ENCODE data around the gene AP1S1. TPM values are rescaled to one million over a fixed set of nuclear protein-coding genes. Genes with fewer than 3 reads are reported as not detected.
"Not testable (repeated sequence)": the region's sequence is repeated elsewhere in the genome, so short reads cannot be mapped to it uniquely, and the experiment has no call there.

Gene AP1S1
- total and polyA plus RNA-seq, 2 donors: 40.8 to 41.0 TPM

DNA sequence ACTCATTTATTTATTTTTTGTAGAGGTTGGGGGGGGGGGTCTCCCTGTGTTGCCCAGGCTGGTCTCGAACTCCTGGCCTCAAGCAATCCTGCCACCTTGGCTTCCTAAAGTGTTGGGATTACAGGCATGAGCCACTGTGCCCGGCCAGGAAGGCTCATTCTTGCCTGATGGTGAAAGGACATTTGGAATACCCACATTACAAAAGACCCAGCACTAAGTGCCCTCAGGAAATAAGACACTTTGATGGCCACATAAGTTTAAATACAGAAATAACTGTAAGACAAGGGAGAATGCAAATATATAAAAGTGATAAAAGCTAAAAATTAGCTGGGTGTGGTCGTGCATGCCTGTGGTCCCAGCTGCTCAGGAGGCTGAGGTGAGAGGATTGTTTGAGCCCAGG, 35.4 kb upstream of the AP1S1 start:
- WGBS: 86% methylated on average over 3 of the region's 3 CpGs
- Histone ChIP-seq H3K4me3 (ENCODE audit: low read depth, low read length) (no peak overlapping the region), H3K36me3 (ENCODE audit: insufficient read depth) (no peaks in the 10 kb centered on the region), H3K27ac (ENCODE audit: low read depth) (no peak overlapping the region), H3K4me1 (ENCODE audit: insufficient read depth) (no peaks in the 10 kb centered on the region)
- DNase-seq (ENCODE audit: extremely low spot score): no peak

DNA sequence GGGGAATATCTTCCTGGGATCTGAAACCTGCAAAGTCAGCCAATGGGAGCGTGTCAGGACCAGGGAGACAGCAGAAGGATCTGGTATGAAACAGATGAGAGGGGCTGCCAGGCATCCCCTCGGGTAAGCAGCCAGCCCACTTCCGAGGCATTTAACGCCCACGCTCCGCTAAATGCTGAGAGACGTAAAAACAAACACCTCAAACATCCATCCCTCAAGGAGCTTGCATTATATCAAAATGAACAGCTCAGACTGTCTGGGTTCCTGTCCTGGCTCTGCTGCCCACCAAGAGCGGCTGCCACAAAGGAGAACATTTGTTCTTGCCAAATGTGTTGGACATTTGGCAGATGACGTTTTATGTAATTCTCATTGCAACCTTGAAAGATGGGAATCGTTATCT, 34.4 kb upstream of the AP1S1 start:
- H3K4me1 ChIP-seq (ENCODE audit: insufficient read depth): no peaks in the 10 kb centered on the region
- WGBS: 52% methylated on average over 10 of the region's 10 CpGs
- H3K27ac ChIP-seq (ENCODE audit: low read depth): no peak overlapping the region
- no peak overlapping the region for H3K4me3 ChIP-seq (ENCODE audit: low read depth, low read length)
- no peaks in the 10 kb centered on the region for H3K36me3 ChIP-seq (ENCODE audit: insufficient read depth)
- DNase-seq (ENCODE audit: extremely low spot score): no peak

DNA sequence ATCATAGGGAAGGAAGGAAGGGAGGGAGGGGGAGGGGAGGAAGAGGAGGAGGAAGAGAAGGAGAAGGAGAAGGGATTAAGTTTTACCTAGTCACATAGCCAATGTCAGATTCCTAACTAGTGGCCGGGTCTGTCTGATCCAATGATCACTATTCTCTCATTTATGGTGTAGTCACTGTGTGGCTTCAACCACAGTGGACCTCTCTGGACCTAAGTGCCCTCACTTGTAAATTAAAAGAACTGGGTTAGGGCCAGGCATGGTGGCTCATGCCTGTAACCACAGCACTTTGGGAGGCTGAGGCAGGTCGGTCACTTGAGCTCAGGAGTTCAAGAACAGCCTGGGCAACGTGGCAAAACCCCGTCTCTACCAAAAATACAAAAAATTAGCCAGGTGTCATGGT, 34.0 kb upstream of the AP1S1 start:
- no peak overlapping the region for H3K27ac ChIP-seq (ENCODE audit: low read depth)
- no peak overlapping the region for H3K4me3 ChIP-seq (ENCODE audit: low read depth, low read length)
- H3K36me3 ChIP-seq (ENCODE audit: insufficient read depth): no peaks in the 10 kb centered on the region
- no peak for DNase-seq (ENCODE audit: extremely low spot score)
- H3K4me1 ChIP-seq (ENCODE audit: insufficient read depth): no peaks in the 10 kb centered on the region
- WGBS: 79% methylated on average over 4 of the region's 4 CpGs

DNA sequence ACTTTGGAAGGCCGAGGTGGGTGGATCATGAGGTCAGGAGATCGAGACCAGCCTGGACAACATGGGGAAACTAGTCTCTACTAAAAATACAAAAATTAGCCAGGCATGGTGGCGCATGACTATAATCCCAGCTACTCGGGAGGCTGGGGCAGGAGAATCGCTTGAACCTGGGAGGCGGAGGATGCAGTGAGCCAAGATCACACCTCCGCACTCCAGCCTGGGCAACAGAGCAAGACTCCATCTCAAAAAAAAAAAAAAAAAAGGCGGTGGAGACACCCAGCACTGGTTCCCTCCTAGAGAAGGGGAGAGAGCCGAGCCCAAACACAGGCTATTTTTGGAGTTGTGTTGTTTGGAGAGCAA, 32.7 kb upstream of the AP1S1 start:
- not testable (repeated sequence) for DNase-seq (ENCODE audit: extremely low spot score); H3K4me3 ChIP-seq (ENCODE audit: low read depth, low read length); H3K4me1 ChIP-seq (ENCODE audit: insufficient read depth); H3K36me3 ChIP-seq (ENCODE audit: insufficient read depth); H3K27ac ChIP-seq (ENCODE audit: low read depth)
- WGBS: 33% methylated on average over 9 of the region's 9 CpGs

DNA sequence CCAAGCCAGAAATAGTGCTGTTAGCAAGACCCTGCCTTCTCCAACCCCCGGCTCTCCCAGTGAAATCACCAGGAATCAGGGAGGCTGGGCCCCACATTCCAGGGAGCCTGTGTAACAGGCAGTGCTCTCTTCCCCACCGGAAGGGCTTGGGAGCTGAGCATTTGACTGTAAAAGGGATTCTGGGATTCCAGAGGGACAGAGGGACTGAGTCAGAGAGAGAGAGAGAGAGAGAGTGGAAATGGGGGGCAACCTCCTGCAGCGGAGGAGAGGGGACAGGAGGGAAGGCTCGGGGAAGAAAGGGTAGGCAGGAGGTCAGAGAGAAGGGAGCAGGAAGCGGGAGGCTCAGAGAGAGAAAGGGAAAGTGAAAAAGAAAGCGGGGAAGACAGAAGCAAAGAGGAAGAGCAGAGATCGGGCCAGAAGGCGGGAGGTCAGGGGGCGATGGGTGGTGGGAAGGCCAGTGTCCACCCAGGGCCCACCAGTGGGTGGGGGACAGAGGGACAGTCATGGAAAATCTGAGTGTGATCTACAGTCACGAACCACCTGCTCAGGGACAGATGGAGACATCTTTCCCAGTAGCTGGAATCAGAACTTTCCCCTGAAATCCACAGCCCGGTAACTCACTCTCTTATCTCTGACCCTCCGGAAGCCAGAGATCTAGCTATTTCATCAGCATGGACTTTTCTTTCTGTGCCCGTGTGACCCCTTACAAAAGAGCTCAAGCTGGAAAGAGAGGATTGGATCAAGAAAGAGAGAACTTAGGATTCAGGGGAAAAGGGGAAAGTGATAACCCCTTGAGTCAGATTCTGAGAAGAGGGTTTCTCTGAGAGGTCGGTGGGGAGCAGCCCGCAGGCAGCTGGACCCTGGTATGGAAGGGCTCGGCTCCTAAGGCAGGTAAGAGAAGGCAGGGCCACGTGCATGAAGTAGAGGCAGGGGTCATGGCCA, 32.0 kb upstream of the AP1S1 start:
- H3K27ac ChIP-seq (ENCODE audit: low read depth): peak overlapping the region; percentile 69
- H3K4me3 ChIP-seq (ENCODE audit: low read depth, low read length): peak overlapping the region; percentile 25
- no peaks in the 10 kb centered on the region for H3K4me1 ChIP-seq (ENCODE audit: insufficient read depth)
- H3K36me3 ChIP-seq (ENCODE audit: insufficient read depth): no peaks in the 10 kb centered on the region
- 18% methylated on average over 17 of the region's 17 CpGs for WGBS
- peak; percentile 81 for DNase-seq (ENCODE audit: extremely low spot score)

DNA sequence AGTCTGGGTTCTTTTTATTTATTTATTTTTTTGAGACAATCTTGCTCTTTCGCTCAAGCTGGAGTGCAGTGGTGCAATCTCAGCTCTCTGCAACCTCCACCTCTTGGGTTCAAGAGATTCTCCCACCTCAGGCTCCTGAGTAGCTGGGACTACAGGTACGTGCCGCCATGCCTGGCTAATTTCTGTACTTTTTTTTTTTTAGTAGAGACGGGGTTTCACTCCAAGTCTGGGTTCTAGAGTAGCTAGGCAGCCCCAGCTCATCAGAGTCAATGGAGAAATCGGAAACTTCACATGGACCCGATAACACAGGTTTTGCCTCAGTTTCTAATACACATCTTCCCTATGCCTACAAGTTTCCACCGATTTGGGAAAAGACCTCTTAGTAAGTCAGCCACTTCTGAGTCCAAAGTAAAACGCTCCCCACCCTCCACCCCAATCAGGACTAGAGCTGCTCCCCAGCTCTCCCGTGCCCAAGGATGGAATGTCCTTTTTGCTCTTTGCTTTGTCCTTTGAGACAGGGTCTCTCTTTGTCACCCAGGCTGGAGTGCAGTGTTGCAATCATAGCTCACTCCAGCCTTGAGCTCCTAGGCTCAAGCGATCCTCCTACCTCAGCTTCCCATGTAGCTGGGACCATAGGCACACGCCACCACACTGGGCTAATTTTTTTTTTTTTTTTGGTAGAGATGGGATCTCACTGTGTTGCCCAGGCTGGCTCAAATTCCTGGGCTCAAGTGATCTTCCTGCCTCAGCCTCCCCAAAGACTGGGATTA, 31.2 kb upstream of the AP1S1 start:
- H3K4me1 ChIP-seq (ENCODE audit: insufficient read depth): no peaks in the 10 kb centered on the region
- no peak overlapping the region for H3K27ac ChIP-seq (ENCODE audit: low read depth)
- 90% methylated on average over 11 of the region's 11 CpGs for WGBS
- H3K4me3 ChIP-seq (ENCODE audit: low read depth, low read length): no peak overlapping the region
- H3K36me3 ChIP-seq (ENCODE audit: insufficient read depth): no peaks in the 10 kb centered on the region
- DNase-seq (ENCODE audit: extremely low spot score): no peak

DNA sequence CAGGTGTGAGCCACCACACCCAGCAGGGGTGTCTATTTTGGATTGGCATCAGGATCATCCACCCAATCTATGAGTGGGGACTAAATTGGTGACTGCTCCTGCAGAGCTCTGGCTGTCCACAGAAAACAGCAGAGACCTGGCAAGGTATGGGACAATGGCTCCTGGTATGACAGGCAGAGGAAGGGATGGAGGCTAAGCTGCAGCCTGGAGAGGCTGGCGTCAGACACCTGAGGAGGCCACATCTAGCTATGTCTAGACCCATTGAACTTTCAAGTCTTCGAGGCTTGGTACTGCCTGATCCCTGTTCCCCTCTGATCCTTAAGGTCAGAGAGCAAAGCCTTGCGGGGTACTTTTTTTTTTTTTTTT, 30.6 kb upstream of the AP1S1 start:
- WGBS: 84% methylated on average over 3 of the region's 3 CpGs
- no peaks in the 10 kb centered on the region for H3K36me3 ChIP-seq (ENCODE audit: insufficient read depth)
- no peak for DNase-seq (ENCODE audit: extremely low spot score)
- H3K4me3 ChIP-seq (ENCODE audit: low read depth, low read length): no peak overlapping the region
- no peak overlapping the region for H3K27ac ChIP-seq (ENCODE audit: low read depth)
- no peaks in the 10 kb centered on the region for H3K4me1 ChIP-seq (ENCODE audit: insufficient read depth)

DNA sequence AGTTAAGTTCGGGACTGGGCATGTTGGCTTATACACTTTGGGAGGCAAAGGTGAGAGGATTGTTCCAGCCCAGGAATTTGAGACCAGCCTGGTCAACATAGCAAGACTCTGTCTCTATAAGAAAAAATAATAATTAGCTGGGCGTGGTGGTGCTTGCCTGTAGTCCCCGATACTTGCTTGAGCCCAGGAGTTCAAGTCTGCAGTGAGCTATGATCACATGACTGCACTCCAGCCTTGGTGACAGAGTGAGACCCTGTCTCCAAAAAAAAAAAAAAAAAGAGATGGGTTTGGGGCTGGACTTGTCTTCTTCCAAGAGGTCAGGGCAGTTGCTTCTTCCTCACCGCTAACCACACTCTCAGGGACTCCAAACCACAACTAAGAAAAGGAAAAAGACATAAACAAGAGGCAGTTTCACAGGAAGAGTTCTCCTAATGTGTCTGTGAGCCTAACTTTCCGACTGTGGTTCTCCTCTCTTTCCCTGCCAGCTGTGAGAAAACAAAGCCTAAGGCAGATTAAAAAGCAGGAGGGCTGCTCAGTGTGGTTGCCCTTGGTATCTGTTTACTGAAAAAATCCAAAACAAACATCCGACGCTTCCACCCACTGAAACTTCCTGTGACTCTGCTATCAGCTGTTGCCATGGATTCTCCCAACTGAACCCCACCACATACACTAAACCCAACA, 29.8 kb upstream of the AP1S1 start:
- no peak overlapping the region for H3K4me3 ChIP-seq (ENCODE audit: low read depth, low read length)
- no peaks in the 10 kb centered on the region for H3K36me3 ChIP-seq (ENCODE audit: insufficient read depth)
- no peak for DNase-seq (ENCODE audit: extremely low spot score)
- H3K4me1 ChIP-seq (ENCODE audit: insufficient read depth): no peaks in the 10 kb centered on the region
- WGBS: 32% methylated on average over 7 of the region's 7 CpGs
- peak overlapping the region; percentile 75 for H3K27ac ChIP-seq (ENCODE audit: low read depth)

DNA sequence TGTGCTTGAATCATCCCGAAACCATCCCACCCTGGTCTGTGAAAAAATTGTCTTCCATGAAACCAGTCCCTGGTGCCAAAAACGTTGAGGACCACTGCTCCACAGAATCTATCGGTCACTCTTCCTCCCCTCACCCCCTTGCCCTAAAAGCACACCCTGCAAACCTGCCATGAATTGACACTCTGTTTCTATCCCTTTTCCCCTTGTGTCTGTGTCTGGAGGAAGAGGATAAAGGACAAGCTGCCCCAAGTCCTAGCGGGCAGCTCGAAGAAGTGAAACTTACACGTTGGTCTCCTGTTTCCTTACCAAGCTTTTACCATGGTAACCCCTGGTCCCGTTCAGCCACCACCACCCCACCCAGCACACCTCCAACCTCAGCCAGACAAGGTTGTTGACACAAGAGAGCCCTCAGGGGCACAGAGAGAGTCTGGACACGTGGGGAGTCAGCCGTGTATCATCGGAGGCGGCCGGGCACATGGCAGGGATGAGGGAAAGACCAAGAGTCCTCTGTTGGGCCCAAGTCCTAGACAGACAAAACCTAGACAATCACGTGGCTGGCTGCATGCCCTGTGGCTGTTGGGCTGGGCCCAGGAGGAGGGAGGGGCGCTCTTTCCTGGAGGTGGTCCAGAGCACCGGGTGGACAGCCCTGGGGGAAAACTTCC, 28.2 kb upstream of the AP1S1 start:
- DNase-seq (ENCODE audit: extremely low spot score): no peak
- Histone ChIP-seq H3K4me3 (ENCODE audit: low read depth, low read length) (no peak overlapping the region), H3K4me1 (ENCODE audit: insufficient read depth) (no peaks in the 10 kb centered on the region), H3K36me3 (ENCODE audit: insufficient read depth) (no peaks in the 10 kb centered on the region), H3K27ac (ENCODE audit: low read depth) (peak overlapping the region; percentile 51)
- 30% methylated on average over 15 of the region's 15 CpGs for WGBS

DNA sequence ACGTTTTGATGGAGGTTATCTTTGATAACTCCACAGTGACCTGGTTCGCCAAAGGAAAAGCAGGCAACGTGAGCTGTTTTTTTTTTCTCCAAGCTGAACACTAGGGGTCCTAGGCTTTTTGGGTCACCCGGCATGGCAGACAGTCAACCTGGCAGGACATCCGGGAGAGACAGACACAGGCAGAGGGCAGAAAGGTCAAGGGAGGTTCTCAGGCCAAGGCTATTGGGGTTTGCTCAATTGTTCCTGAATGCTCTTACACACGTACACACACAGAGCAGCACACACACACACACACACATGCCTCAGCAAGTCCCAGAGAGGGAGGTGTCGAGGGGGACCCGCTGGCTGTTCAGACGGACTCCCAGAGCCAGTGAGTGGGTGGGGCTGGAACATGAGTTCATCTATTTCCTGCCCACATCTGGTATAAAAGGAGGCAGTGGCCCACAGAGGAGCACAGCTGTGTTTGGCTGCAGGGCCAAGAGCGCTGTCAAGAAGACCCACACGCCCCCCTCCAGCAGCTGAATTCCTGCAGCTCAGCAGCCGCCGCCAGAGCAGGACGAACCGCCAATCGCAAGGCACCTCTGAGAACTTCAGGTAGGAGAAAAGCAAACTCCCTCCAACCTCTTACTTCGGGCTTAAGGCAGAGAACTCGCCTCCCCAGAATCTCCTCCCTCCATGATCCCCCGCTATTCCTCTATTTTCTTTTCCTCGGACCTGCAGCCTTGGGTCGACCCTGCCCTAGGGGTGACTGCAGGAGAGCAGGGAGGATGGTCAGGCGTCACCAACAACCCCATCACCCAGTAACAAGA, 27.4 kb upstream of the AP1S1 start, which contains the start of gene SERPINE1:
Gene SERPINE1 (plus strand): TSS at position 454 of the 809 bp plus-strand sequence. CDS start 1,290 bp downstream, outside the sequence.
- DNase-seq (ENCODE audit: extremely low spot score): peak; percentile 93
- Histone ChIP-seq H3K4me1 (ENCODE audit: insufficient read depth) (no peaks in the 10 kb centered on the region), H3K36me3 (ENCODE audit: insufficient read depth) (no peaks in the 10 kb centered on the region), H3K4me3 (ENCODE audit: low read depth, low read length) (no peak within 1 kb of the TSS), H3K27ac (ENCODE audit: low read depth) (peak within 1 kb of the TSS; percentile 51)
- WGBS: 3% methylated on average over 22 of the region's 22 CpGs

DNA sequence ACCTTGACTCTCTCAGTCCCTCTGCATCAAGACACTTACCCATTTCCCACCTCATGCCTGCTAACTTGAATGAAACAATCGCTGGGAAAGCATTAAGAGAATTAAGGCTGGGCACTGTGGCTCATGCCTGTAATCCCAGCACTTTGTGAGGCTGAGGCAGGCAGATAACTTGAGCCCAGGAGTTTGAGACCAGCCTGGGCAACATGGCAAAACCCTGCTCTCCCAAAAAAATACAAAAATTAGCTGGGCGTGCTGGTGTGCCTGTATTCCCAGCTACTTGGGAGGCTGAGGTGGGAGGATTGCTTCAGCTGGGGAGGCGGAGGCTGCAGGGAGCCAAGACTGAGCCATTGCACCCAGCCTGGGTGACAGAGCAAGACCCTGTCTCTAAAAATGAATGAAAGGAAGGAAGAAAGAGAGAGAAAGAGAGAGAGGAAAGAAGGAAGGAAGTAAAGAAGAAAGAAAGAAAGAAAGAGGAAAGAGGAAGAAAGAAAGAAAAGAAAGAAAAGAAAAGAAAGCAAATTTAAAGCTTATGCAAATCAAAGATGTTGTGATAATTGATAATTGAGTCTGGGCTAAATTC, 26.7 kb upstream of the AP1S1 start:
- no peak overlapping the region for H3K4me3 ChIP-seq (ENCODE audit: low read depth, low read length)
- no peaks in the 10 kb centered on the region for H3K4me1 ChIP-seq (ENCODE audit: insufficient read depth)
- no peaks in the 10 kb centered on the region for H3K36me3 ChIP-seq (ENCODE audit: insufficient read depth)
- WGBS: 71% methylated on average over 3 of the region's 3 CpGs
- DNase-seq (ENCODE audit: extremely low spot score): no peak
- H3K27ac ChIP-seq (ENCODE audit: low read depth): no peak overlapping the region

DNA sequence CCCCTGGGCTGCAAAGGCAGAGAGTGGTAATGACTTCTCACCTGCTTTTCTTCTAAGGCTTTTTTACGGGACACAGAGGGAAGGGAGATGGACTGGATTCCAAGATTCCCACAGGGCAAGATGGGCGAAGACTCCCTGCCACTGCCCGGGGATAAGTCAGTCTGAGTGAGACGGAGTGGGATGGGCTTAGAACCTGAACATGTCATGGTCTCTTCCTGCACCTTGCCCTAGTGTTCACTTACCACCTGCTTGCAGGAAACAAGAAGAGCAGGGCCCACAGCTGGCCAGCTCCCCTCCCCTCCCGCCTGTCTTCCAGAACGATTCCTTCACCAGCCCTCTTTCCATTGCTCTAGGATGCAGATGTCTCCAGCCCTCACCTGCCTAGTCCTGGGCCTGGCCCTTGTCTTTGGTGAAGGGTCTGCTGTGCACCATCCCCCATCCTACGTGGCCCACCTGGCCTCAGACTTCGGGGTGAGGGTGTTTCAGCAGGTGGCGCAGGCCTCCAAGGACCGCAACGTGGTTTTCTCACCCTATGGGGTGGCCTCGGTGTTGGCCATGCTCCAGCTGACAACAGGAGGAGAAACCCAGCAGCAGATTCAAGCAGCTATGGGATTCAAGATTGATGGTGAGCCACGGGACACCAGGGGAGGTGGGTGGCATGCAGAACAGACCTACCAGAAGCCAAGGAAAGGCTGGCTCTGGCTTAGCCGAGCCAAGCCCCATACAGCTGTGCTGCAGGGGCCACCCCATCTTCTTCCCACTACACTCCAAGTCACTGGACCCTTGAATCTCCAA, 26.0 kb upstream of the AP1S1 start:
- 84% methylated on average over 14 of the region's 14 CpGs for whole genome bisulfite sequencing
- Histone ChIP-seq H3K36me3 (ENCODE audit: insufficient read depth) (no peaks in the 10 kb centered on the region), H3K4me3 (ENCODE audit: low read depth, low read length) (no peak overlapping the region), H3K4me1 (ENCODE audit: insufficient read depth) (no peaks in the 10 kb centered on the region), H3K27ac (ENCODE audit: low read depth) (no peak overlapping the region)
- DNase-seq (ENCODE audit: extremely low spot score): no peak

Measured in urinary bladder (tissue), 4 donors.